ENCODE measurements around the gene MCRS1.

GRCh38 chr12:49559011-49559675, 8.8 kb downstream of the MCRS1 start:
- TF ChIP-seq POLR2A (IDR thresholded peaks at IDR 0.05; ENCODE audit: low read depth, low read length) (no peak), EZH2 (IDR thresholded peaks at IDR 0.05; ENCODE audit: borderline replicate concordance, low read depth, low read length, severe bottlenecking) (no peak), GATA2 (IDR thresholded peaks at IDR 0.05; ENCODE audit: insufficient read depth, insufficient read length, low read depth, low read length) (no peak), POLR2AphosphoS5 (IDR thresholded peaks at IDR 0.05; ENCODE audit: insufficient read depth, low read depth, low read length) (no peak)
- TF ChIP-seq, protein P1, sequence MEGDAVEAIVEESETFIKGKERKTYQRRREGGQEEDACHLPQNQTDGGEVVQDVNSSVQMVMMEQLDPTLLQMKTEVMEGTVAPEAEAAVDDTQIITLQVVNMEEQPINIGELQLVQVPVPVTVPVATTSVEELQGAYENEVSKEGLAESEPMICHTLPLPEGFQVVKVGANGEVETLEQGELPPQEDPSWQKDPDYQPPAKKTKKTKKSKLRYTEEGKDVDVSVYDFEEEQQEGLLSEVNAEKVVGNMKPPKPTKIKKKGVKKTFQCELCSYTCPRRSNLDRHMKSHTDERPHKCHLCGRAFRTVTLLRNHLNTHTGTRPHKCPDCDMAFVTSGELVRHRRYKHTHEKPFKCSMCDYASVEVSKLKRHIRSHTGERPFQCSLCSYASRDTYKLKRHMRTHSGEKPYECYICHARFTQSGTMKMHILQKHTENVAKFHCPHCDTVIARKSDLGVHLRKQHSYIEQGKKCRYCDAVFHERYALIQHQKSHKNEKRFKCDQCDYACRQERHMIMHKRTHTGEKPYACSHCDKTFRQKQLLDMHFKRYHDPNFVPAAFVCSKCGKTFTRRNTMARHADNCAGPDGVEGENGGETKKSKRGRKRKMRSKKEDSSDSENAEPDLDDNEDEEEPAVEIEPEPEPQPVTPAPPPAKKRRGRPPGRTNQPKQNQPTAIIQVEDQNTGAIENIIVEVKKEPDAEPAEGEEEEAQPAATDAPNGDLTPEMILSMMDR (IDR thresholded peaks at IDR 0.05; ENCODE audit: extremely low read depth in 1 of 2, insufficient read depth in 1 of 2, low read depth in 1 of 2, low read length in 2 of 2): no peak
- TF ChIP-seq, protein P2, sequence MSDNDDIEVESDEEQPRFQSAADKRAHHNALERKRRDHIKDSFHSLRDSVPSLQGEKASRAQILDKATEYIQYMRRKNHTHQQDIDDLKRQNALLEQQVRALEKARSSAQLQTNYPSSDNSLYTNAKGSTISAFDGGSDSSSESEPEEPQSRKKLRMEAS (IDR thresholded peaks at IDR 0.05; ENCODE audit: insufficient read depth, insufficient read length): no peak
